A549 (cell line): Measurements from ENCODE around the gene SFRP2. TPM values are rescaled to one million over a fixed set of nuclear protein-coding genes. Genes with fewer than 3 reads are reported as not detected.

Experiments
- ATAC-seq, 2 experiments: fragments of 200-7000 bp in 1 of 2; fragments of >200 bp in 1 of 2; cut with Nextera tagmentation in 1 of 2; cut with Tn5 transposase in 1 of 2; 3 replicates each; pipeline versions ENCODE4 v1.8.0 to v1.9.1; 2018 to 2020; ENCODE audit warnings: mild to moderate bottlenecking in 1 of 2, moderate library complexity in 1 of 2
- CTCF ChIA-PET: fragments of 300-600 bp; sonication (Branson Sonifier 250); formaldehyde crosslinking; extraction: SDS; loops from one replicate; lab custom pipeline; 2021; ENCODE audit warnings: antibody characterized with exemption, inconsistent platforms; lab: Yijun Ruan, JAX
- POLR2A ChIA-PET: fragments of 350-600 bp; formaldehyde crosslinking; extraction: SDS; loops from one replicate; lab custom pipeline; 2021; ENCODE audit warnings: antibody characterized with exemption, inconsistent platforms; lab: Yijun Ruan, JAX
- DNase-seq, 2 experiments: peaks; one replicate each; pipeline versions ENCODE4 v3.0.0 to v3.0.0-alpha.2; 2011 to 2016; ENCODE audit warnings: low read depth in 1 of 2, low spot score in 1 of 2
- FAIRE-seq: peaks from 2 replicates; lab custom pipeline; 2011; peaks lifted over from hg19 to GRCh38; lab: Jason Lieb, UNC
- H3K27ac ChIP-seq, 2 experiments: fragments of >200 bp; sonication (Bioruptor Twin); formaldehyde crosslinking; 3 replicates each; pipeline ENCODE4 v1.5.1; 2016 to 2017
- H3K4me1 ChIP-seq: fragments of >200 bp; sonication (Bioruptor Twin); formaldehyde crosslinking; 3 replicates; pipeline ENCODE4 v1.6.1; 2016
- H3K4me2 ChIP-seq: fragments of >200 bp; sonication (Bioruptor Twin); formaldehyde crosslinking; 3 replicates; pipeline ENCODE4 v1.6.1; 2016
- H3K4me3 ChIP-seq: fragments of >200 bp; sonication (Bioruptor Twin); formaldehyde crosslinking; 3 replicates; pipeline ENCODE4 v1.5.1; 2016
- H3K9me3 ChIP-seq: fragments of >200 bp; sonication (Bioruptor Twin); formaldehyde crosslinking; 3 replicates; pipeline ENCODE4 v1.6.1; 2016
- CBX8 ChIP-seq: fragments of 200-600 bp; sonication (generic); IDR thresholded peaks from 2 replicates; pipeline ENCODE4 v1.6.1; 2016
- CEBPB ChIP-seq, 2 experiments: fragments of >200 bp in 1 of 2; sonication (Bioruptor Twin) in 1 of 2; formaldehyde crosslinking in 1 of 2; IDR thresholded peaks; 2 replicates each; pipeline ENCODE4 v1.6.1; 2012 to 2016
- CHD2 ChIP-seq: fragments of 150-350 bp; IDR thresholded peaks from 2 replicates; pipeline ENCODE4 v1.6.1; 2014; ENCODE audit warnings: low read length; ENCODE audit not compliant: partially characterized antibody
- CHD4 ChIP-seq: fragments of 200-600 bp; sonication (generic); IDR thresholded peaks from 2 replicates; pipeline ENCODE4 v1.6.1; 2016; ENCODE audit warnings: antibody characterized with exemption, mild to moderate bottlenecking, borderline replicate concordance
- ESRRA ChIP-seq: fragments of 150-350 bp; IDR thresholded peaks from 2 replicates; pipeline ENCODE4 v1.6.1; 2014; ENCODE audit warnings: mild to moderate bottlenecking, low read length, borderline replicate concordance
- FOXS1 ChIP-seq: fragments of 250-450 bp; sonication (Bioruptor Pico); IDR thresholded peaks from 2 replicates; pipeline ENCODE4 v1.5.0; 2020; ENCODE audit warnings: mild to moderate bottlenecking, moderate library complexity
- HES2 ChIP-seq: fragments of >200 bp; sonication (Bioruptor Twin); formaldehyde crosslinking; IDR thresholded peaks from 2 replicates; pipeline ENCODE4 v1.6.1; 2016
- HEYL ChIP-seq: fragments of 250-450 bp; sonication (Bioruptor Pico); IDR thresholded peaks from 2 replicates; pipeline ENCODE4 v1.8.0; 2021; ENCODE audit warnings: mild to moderate bottlenecking, moderate library complexity
- HOXB5 ChIP-seq: fragments of 250-450 bp; sonication (Bioruptor Pico); IDR thresholded peaks from 2 replicates; pipeline ENCODE4 v1.5.0; 2020; ENCODE audit warnings: mild to moderate bottlenecking, moderate library complexity
- JUNB ChIP-seq: fragments of >200 bp; sonication (Bioruptor Twin); formaldehyde crosslinking; IDR thresholded peaks from 2 replicates; pipeline ENCODE4 v1.6.1; 2016
- MAFK ChIP-seq: fragments of 450-650 bp; IDR thresholded peaks from 2 replicates; pipeline ENCODE4 v1.6.1; 2014; ENCODE audit not compliant: partially characterized antibody
- MYC ChIP-seq: IDR thresholded peaks from 2 replicates; pipeline ENCODE4 v1.6.1; 2012; ENCODE audit warnings: mild to moderate bottlenecking, inconsistent platforms, low read length, improper control_type of control experiment, borderline replicate concordance
- PBX3 ChIP-seq: IDR thresholded peaks from 2 replicates; pipeline ENCODE4 v1.6.1; 2012
- POLR2AphosphoS2 ChIP-seq: conservative IDR thresholded peaks from 2 replicates; pipeline ENCODE4 v1.6.1; 2012; ENCODE audit warnings: low read length, improper control_type of control experiment, inconsistent platforms
- RCOR1 ChIP-seq: fragments of 150-350 bp; IDR thresholded peaks from 2 replicates; pipeline ENCODE4 v1.6.1; 2014; ENCODE audit warnings: antibody characterized with exemption, low read length, low read depth
- REST ChIP-seq: fragments of 200-600 bp; sonication (generic); IDR thresholded peaks from 2 replicates; pipeline ENCODE4 v1.6.1; 2016; ENCODE audit warnings: antibody characterized with exemption, mild to moderate bottlenecking, moderate library complexity
- SMC3 ChIP-seq: fragments of >200 bp; sonication (Bioruptor Twin); formaldehyde crosslinking; IDR thresholded peaks from 3 replicates; pipeline ENCODE4 v1.6.1; 2018; ENCODE audit warnings: inconsistent platforms
- ZFP36 ChIP-seq: fragments of 450-650 bp; IDR thresholded peaks from 2 replicates; pipeline ENCODE4 v1.6.1; 2014; ENCODE audit warnings: borderline replicate concordance; ENCODE audit not compliant: partially characterized antibody
- ZNF302 ChIP-seq: fragments of 250-450 bp; sonication (Bioruptor Pico); IDR thresholded peaks from 2 replicates; pipeline ENCODE4 v1.9.0; 2021; ENCODE audit warnings: inconsistent platforms, mild to moderate bottlenecking, moderate library complexity
- WGBS: methylation state at CpG from one replicate; pipeline ENCODE4 v1.1.6; 2017; ENCODE audit errors: missing lambda C conversion rate; 5-methylcytosine and 5-hydroxymethylcytosine counted together
- polyA plus RNA-seq, 4 experiments: library from polyadenylated mRNA; depleted of rRNA in 3 of 4; stranded (reverse); fragments of >200 nt; fragmentation: RNase III in 1 of 4; extraction: RNeasy Plus Mini Kit Qiagen cat#74134 plus additional on column Dnase treatment in 1 of 4; gene quantifications; 2 replicates in 3 of 4; 3 replicates in 1 of 4; pipeline ENCODE4 v1.2.3, GENCODE V29; 2011 to 2017

Gene SFRP2
- polyA plus RNA-seq, 2 of the 4 experiments (the other 2 are of a cell fraction) = not detected

GRCh38 chr4:153824501-153824900, 35.6 kb upstream of the SFRP2 start (continued):
- TF ChIP-seq JUNB (no peak), PBX3 (no peak)

- Histone ChIP-seq H3K27ac (no peak overlapping the region), H3K4me2 (no peak overlapping the region), H3K4me3 (no peak overlapping the region), H3K4me1 (no peaks in the 10 kb centered on the region), H3K9me3 (no peaks in the 10 kb centered on the region)
- no peak for FAIRE-seq
- no peak for DNase-seq
- ChIA-PET POLR2A (no interaction called here), CTCF (no interaction called here)
- whole genome bisulfite sequencing = 0% methylated on average over 1 of the region's 1 CpG
- ATAC-seq = no peak
- TF ChIP-seq POLR2AphosphoS2 = no peak
These were observed 34.6 kb upstream of the SFRP2 start for GRCh38 chr4:153823483-153823882.

GRCh38 chr4:153822316-153822715, 33.4 kb upstream of the SFRP2 start:
- ATAC-seq (no peak), DNase-seq (no peak), FAIRE-seq (no peak)
- no peak overlapping the region for H3K4me3 ChIP-seq
- no peak overlapping the region for H3K4me2 ChIP-seq
- TF ChIP-seq MAFK (no peak), ZFP36 (no peak), HOXB5 (CRISPR knock-in tag) (no peak), HES2 (no peak), CEBPB (IDR thresholded peaks at IDR 0.05) (no peak), CHD4 (no peak)
- no peaks in the 10 kb centered on the region for H3K4me1 ChIP-seq
- H3K27ac ChIP-seq = no peak overlapping the region
- 32% methylated on average over 3 of the region's 3 CpGs for WGBS
- H3K9me3 ChIP-seq = no peaks in the 10 kb centered on the region
- ChIA-PET CTCF (no interaction called here), POLR2A (no interaction called here)

GRCh38 chr4:153817466-153817865, 28.6 kb upstream of the SFRP2 start:
- no peak overlapping the region for H3K4me2 ChIP-seq
- H3K27ac ChIP-seq = no peak overlapping the region
- no peak for DNase-seq
- CTCF ChIA-PET = no interaction called here
- POLR2A ChIA-PET = no interaction called here
- no peaks in the 10 kb centered on the region for H3K4me1 ChIP-seq
- H3K4me3 ChIP-seq = no peak overlapping the region
- ATAC-seq = no peak
- H3K9me3 ChIP-seq = no peaks in the 10 kb centered on the region
- FAIRE-seq = no peak
- TF ChIP-seq SMC3 = no peak

- TF ChIP-seq SMC3 = no peak
- no peak for TF ChIP-seq REST
- TF ChIP-seq ZNF302 = no peak
- no peak for TF ChIP-seq CHD2
- no peak for TF ChIP-seq CHD4
- TF ChIP-seq HEYL = no peak
- TF ChIP-seq CBX8 = no peak
- TF ChIP-seq HOXB5 (CRISPR knock-in tag) = no peak
- TF ChIP-seq RCOR1 = no peak
- TF ChIP-seq ESRRA = no peak
- TF ChIP-seq FOXS1 = no peak
- TF ChIP-seq MYC = no peak
- TF ChIP-seq JUNB = no peak
- no peak for DNase-seq
- CTCF ChIA-PET = no interaction called here
- POLR2A ChIA-PET = no interaction called here
- ATAC-seq = no peak
- 4% methylated on average over 2 of the region's 2 CpGs for WGBS
- no peak overlapping the region for H3K27ac ChIP-seq
- H3K4me2 ChIP-seq = no peak overlapping the region
- FAIRE-seq = no peak
- no peaks in the 10 kb centered on the region for H3K4me1 ChIP-seq
- H3K9me3 ChIP-seq = no peaks in the 10 kb centered on the region
- H3K4me3 ChIP-seq = no peak overlapping the region
These were observed 27.7 kb upstream of the SFRP2 start for GRCh38 chr4:153816542-153816941.
